GM23338 (cell line): ENCODE results near the gene FAM174C. TPM values are rescaled to one million over a fixed set of nuclear protein-coding genes. Genes with fewer than 3 reads are reported as not detected.
A peak's percentile ranks its signal among the peaks of the same experiment; 100 is the strongest.

Experiments used
- ATAC-seq: fragments of 200-7000 bp; cut with Tn5 transposase; 3 replicates; pipeline ENCODE4 v1.9.1; 2020
- DNase-seq: peaks from one replicate; pipeline ENCODE4 v3.0.0-alpha.2; 2015; ENCODE audit warnings: low spot score
- H2AFZ ChIP-seq: fragments of 200-600 bp; sonication (generic); 2 replicates; pipeline ENCODE4 v1.8.0; 2016; ENCODE audit warnings: antibody characterized with exemption, mild to moderate bottlenecking, moderate library complexity
- H3F3A ChIP-seq: fragments of 200-600 bp; sonication (generic); replicated peaks from 2 replicates; pipeline ENCODE4 v1.8.0; 2017; ENCODE audit warnings: antibody characterized with exemption, mixed run types, low read depth
- H3K27ac ChIP-seq: fragments of 200-600 bp; sonication (generic); 2 replicates; pipeline ENCODE4 v1.6.1; 2016; ENCODE audit warnings: low read depth
- H3K27me3 ChIP-seq: fragments of 200-600 bp; sonication (generic); 2 replicates; pipeline ENCODE4 v1.8.0; 2016; ENCODE audit warnings: mild to moderate bottlenecking, mixed run types, moderate library complexity; ENCODE audit not compliant: insufficient read depth
- H3K36me3 ChIP-seq: fragments of 200-600 bp; sonication (generic); 2 replicates; pipeline ENCODE4 v1.8.0; 2016; ENCODE audit warnings: mild to moderate bottlenecking; ENCODE audit not compliant: insufficient read depth
- H3K4me1 ChIP-seq: fragments of 200-600 bp; sonication (generic); 2 replicates; pipeline ENCODE4 v1.8.0; 2016; ENCODE audit warnings: mild to moderate bottlenecking, moderate library complexity; ENCODE audit not compliant: insufficient read depth
- H3K4me2 ChIP-seq: fragments of 200-600 bp; sonication (generic); 2 replicates; pipeline ENCODE4 v1.7.1; 2017; ENCODE audit warnings: mixed run types
- H3K4me3 ChIP-seq: fragments of 200-600 bp; sonication (generic); 2 replicates; pipeline ENCODE4 v1.6.1; 2016; ENCODE audit warnings: mixed run types
- H3K79me2 ChIP-seq: fragments of 200-600 bp; sonication (generic); replicated peaks from 2 replicates; pipeline ENCODE4 v1.8.0; 2017; ENCODE audit warnings: mild to moderate bottlenecking; ENCODE audit not compliant: insufficient read depth
- H3K9me2 ChIP-seq: fragments of 200-600 bp; sonication (generic); 2 replicates; pipeline ENCODE4 v1.8.0; 2017; ENCODE audit not compliant: insufficient read depth
- H4K20me1 ChIP-seq: fragments of 200-600 bp; sonication (generic); replicated peaks from 2 replicates; pipeline ENCODE4 v1.8.0; 2017; ENCODE audit warnings: mild to moderate bottlenecking; ENCODE audit not compliant: insufficient read depth
- H3K27ac Mint-ChIP-seq: 2 replicates; pipeline ENCODE4 v1.8.0; 2020; ENCODE audit warnings: inconsistent platforms, mild to moderate bottlenecking, moderate library complexity, mixed read lengths
- H3K27me3 Mint-ChIP-seq: 3 replicates; pipeline ENCODE4 v1.8.0; 2022; ENCODE audit warnings: low read depth, mild to moderate bottlenecking, moderate library complexity, mixed read lengths, inconsistent platforms; ENCODE audit not compliant: insufficient read depth, poor library complexity
- H3K36me3 Mint-ChIP-seq: 3 replicates; pipeline ENCODE4 v1.8.0; 2021; ENCODE audit warnings: low read depth, mild to moderate bottlenecking, inconsistent platforms, moderate library complexity, mixed read lengths
- H3K4me1 Mint-ChIP-seq: 3 replicates; pipeline ENCODE4 v1.8.0; 2020; ENCODE audit warnings: mild to moderate bottlenecking, inconsistent platforms, mixed read lengths
- H3K4me3 Mint-ChIP-seq: 3 replicates; pipeline ENCODE4 v1.8.0; 2021; ENCODE audit warnings: moderate library complexity, mild to moderate bottlenecking, inconsistent platforms, mixed read lengths
- H3K9me3 Mint-ChIP-seq: 3 replicates; pipeline ENCODE4 v1.8.0; 2020; ENCODE audit warnings: moderate library complexity, mild to moderate bottlenecking, inconsistent platforms, mixed read lengths
- CREB1 ChIP-seq: fragments of 250-450 bp; sonication (Bioruptor Pico); IDR thresholded peaks from 2 replicates; pipeline ENCODE4 v1.5.0; 2020; ENCODE audit warnings: low read depth, mild to moderate bottlenecking, moderate library complexity
- EZH2phosphoT487 ChIP-seq: fragments of 200-600 bp; sonication (generic); IDR thresholded peaks from one replicate; pipeline ENCODE4 v1.8.1; 2018; ENCODE audit warnings: antibody characterized with exemption; ENCODE audit not compliant: unreplicated experiment
- JUNB ChIP-seq: IDR thresholded peaks from one replicate; pipeline ENCODE4 v1.6.1; 2016; ENCODE audit warnings: antibody characterized with exemption; ENCODE audit not compliant: unreplicated experiment
- NANOG ChIP-seq: IDR thresholded peaks from 2 replicates; pipeline ENCODE4 v1.6.1; 2016; ENCODE audit warnings: antibody characterized with exemption, borderline replicate concordance
- STAT1 ChIP-seq: IDR thresholded peaks from one replicate; pipeline ENCODE4 v1.6.1; 2016; ENCODE audit warnings: antibody characterized with exemption; ENCODE audit not compliant: unreplicated experiment
- ZNF114 ChIP-seq: fragments of 250-450 bp; sonication (Bioruptor Pico); IDR thresholded peaks from 2 replicates; pipeline ENCODE4 v1.5.0; 2020; ENCODE audit warnings: mild to moderate bottlenecking, moderate library complexity
- ZNF331 ChIP-seq: fragments of 250-450 bp; sonication (Bioruptor Pico); IDR thresholded peaks from 2 replicates; pipeline ENCODE4 v1.5.0; 2020; ENCODE audit warnings: low read depth, mild to moderate bottlenecking, moderate library complexity
- polyA plus RNA-seq: library from polyadenylated mRNA; unstranded; fragments of >200 nt; fragmentation: Nextera tagmentation; extraction: Ambion mirVana; gene quantifications from 2 replicates; pipeline ENCODE4 v1.2.1, GENCODE V29; 2016
- total RNA-seq: library from RNA; depleted of rRNA; stranded (reverse); fragments of >200 nt; shearing (Covaris generic); gene quantifications from 2 replicates; pipeline ENCODE4 v1.2.3, GENCODE V29; 2014
- TF ChIP-seq, protein P1 (sequence below): IDR thresholded peaks from 2 replicates; pipeline ENCODE4 v1.6.1; 2016; ENCODE audit warnings: antibody characterized with exemption
- TF ChIP-seq, protein P2 (sequence below), 2 experiments: fragments of 200-600 bp in 1 of 2; sonication (generic) in 1 of 2; conservative IDR thresholded peaks; 2 replicates each; pipeline versions ENCODE4 v1.5.1 to v1.6.1; 2016 to 2017; ENCODE audit warnings: antibody characterized with exemption in 2 of 2, low read depth in 2 of 2, mild to moderate bottlenecking in 2 of 2, moderate library complexity in 1 of 2
- TF ChIP-seq, protein P3 (sequence below): fragments of 250-450 bp; sonication (Bioruptor Pico); IDR thresholded peaks from 2 replicates; pipeline ENCODE4 v1.5.0; 2020; ENCODE audit warnings: mild to moderate bottlenecking, moderate library complexity
- TF ChIP-seq, protein P4 (sequence below): IDR thresholded peaks from one replicate; pipeline ENCODE4 v1.6.1; 2018; ENCODE audit warnings: antibody characterized with exemption; ENCODE audit not compliant: unreplicated experiment

FAM174C gene
- total and polyA plus RNA-seq, 2 experiments from 2014 or later, result 60.4 to 68.0 TPM

DNA sequence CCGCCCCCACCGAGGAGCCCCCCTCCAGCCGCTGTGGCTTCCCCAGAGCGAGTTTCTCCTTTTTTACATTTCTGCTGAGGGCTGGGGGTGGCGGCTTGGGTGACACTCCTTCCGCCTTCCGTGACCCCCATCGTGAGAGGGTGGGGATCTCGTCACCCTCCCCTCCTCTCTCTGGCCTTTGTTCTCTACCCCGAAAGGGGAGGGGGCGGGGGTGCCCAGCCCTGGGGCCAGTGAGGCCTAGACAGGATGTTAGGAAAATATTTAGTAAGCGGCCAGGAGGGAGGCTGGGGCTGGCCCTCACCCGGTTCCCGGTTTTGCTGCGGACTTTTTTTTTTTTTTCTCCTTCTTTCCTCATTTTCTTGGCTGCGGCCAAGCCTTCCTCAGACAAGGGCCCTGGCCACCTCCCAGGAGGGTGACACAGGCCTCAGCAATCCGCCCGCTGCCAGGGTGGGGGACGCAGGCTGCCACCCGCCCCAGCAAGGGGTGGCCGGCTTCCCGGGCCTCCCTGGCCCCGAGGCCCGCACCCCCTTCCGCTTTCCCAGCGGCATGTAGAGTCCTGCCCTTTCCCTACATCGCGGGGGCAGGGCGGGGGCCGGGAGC is 23.0 kb upstream of the FAM174C start:
- Mint-ChIP-seq H3K4me1 (peaks cover 18% of the 10 kb centered on the region), H3K27me3 (peaks cover 24% of the 10 kb centered on the region), H3K36me3 (peaks cover 57% of the 10 kb centered on the region), H3K9me3 (no peaks in the 10 kb centered on the region; the same call in 1 of the 3 replicates), H3K4me3 (peak overlapping the region; percentile 88; the same call in 2 of the 3 replicates), H3K27ac (peak overlapping the region; percentile 59; the same call in 1 of the 2 replicates)
- no peak for ATAC-seq
- Histone ChIP-seq H3K79me2 (peaks cover 42% of the 10 kb centered on the region), H3K4me1 (peaks cover 1% of the 10 kb centered on the region; the same call in 1 of the 2 replicates), H3K4me2 (peak overlapping the region; percentile 91; the same call in 1 of the 2 replicates), H3K27ac (peak overlapping the region; percentile 84), H2AFZ (no peak overlapping the region), H3K9me2 (no peaks in the 10 kb centered on the region), H3K4me3 (peak overlapping the region; percentile 94), H3F3A (peaks cover 33% of the 10 kb centered on the region), H3K27me3 (no peaks in the 10 kb centered on the region), H4K20me1 (peaks cover 23% of the 10 kb centered on the region), H3K36me3 (peaks cover 19% of the 10 kb centered on the region)
- DNase-seq, result no peak
- TF ChIP-seq CREB1 (CRISPR knock-in tag), result no peak
- TF ChIP-seq, protein P1, sequence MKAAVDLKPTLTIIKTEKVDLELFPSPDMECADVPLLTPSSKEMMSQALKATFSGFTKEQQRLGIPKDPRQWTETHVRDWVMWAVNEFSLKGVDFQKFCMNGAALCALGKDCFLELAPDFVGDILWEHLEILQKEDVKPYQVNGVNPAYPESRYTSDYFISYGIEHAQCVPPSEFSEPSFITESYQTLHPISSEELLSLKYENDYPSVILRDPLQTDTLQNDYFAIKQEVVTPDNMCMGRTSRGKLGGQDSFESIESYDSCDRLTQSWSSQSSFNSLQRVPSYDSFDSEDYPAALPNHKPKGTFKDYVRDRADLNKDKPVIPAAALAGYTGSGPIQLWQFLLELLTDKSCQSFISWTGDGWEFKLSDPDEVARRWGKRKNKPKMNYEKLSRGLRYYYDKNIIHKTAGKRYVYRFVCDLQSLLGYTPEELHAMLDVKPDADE, result no peak
- TF ChIP-seq, protein P2, sequence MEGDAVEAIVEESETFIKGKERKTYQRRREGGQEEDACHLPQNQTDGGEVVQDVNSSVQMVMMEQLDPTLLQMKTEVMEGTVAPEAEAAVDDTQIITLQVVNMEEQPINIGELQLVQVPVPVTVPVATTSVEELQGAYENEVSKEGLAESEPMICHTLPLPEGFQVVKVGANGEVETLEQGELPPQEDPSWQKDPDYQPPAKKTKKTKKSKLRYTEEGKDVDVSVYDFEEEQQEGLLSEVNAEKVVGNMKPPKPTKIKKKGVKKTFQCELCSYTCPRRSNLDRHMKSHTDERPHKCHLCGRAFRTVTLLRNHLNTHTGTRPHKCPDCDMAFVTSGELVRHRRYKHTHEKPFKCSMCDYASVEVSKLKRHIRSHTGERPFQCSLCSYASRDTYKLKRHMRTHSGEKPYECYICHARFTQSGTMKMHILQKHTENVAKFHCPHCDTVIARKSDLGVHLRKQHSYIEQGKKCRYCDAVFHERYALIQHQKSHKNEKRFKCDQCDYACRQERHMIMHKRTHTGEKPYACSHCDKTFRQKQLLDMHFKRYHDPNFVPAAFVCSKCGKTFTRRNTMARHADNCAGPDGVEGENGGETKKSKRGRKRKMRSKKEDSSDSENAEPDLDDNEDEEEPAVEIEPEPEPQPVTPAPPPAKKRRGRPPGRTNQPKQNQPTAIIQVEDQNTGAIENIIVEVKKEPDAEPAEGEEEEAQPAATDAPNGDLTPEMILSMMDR (conservative IDR thresholded peaks at IDR 0.05; ENCODE audit: low read depth in 2 of 2), result no peak
- no peak for TF ChIP-seq NANOG
- no peak for TF ChIP-seq JUNB
- no peak for TF ChIP-seq EZH2phosphoT487
- TF ChIP-seq ZNF114 (CRISPR knock-in tag), result no peak
- no peak for TF ChIP-seq ZNF331 (CRISPR knock-in tag)
- TF ChIP-seq STAT1, result no peak
- TF ChIP-seq, protein P3, sequence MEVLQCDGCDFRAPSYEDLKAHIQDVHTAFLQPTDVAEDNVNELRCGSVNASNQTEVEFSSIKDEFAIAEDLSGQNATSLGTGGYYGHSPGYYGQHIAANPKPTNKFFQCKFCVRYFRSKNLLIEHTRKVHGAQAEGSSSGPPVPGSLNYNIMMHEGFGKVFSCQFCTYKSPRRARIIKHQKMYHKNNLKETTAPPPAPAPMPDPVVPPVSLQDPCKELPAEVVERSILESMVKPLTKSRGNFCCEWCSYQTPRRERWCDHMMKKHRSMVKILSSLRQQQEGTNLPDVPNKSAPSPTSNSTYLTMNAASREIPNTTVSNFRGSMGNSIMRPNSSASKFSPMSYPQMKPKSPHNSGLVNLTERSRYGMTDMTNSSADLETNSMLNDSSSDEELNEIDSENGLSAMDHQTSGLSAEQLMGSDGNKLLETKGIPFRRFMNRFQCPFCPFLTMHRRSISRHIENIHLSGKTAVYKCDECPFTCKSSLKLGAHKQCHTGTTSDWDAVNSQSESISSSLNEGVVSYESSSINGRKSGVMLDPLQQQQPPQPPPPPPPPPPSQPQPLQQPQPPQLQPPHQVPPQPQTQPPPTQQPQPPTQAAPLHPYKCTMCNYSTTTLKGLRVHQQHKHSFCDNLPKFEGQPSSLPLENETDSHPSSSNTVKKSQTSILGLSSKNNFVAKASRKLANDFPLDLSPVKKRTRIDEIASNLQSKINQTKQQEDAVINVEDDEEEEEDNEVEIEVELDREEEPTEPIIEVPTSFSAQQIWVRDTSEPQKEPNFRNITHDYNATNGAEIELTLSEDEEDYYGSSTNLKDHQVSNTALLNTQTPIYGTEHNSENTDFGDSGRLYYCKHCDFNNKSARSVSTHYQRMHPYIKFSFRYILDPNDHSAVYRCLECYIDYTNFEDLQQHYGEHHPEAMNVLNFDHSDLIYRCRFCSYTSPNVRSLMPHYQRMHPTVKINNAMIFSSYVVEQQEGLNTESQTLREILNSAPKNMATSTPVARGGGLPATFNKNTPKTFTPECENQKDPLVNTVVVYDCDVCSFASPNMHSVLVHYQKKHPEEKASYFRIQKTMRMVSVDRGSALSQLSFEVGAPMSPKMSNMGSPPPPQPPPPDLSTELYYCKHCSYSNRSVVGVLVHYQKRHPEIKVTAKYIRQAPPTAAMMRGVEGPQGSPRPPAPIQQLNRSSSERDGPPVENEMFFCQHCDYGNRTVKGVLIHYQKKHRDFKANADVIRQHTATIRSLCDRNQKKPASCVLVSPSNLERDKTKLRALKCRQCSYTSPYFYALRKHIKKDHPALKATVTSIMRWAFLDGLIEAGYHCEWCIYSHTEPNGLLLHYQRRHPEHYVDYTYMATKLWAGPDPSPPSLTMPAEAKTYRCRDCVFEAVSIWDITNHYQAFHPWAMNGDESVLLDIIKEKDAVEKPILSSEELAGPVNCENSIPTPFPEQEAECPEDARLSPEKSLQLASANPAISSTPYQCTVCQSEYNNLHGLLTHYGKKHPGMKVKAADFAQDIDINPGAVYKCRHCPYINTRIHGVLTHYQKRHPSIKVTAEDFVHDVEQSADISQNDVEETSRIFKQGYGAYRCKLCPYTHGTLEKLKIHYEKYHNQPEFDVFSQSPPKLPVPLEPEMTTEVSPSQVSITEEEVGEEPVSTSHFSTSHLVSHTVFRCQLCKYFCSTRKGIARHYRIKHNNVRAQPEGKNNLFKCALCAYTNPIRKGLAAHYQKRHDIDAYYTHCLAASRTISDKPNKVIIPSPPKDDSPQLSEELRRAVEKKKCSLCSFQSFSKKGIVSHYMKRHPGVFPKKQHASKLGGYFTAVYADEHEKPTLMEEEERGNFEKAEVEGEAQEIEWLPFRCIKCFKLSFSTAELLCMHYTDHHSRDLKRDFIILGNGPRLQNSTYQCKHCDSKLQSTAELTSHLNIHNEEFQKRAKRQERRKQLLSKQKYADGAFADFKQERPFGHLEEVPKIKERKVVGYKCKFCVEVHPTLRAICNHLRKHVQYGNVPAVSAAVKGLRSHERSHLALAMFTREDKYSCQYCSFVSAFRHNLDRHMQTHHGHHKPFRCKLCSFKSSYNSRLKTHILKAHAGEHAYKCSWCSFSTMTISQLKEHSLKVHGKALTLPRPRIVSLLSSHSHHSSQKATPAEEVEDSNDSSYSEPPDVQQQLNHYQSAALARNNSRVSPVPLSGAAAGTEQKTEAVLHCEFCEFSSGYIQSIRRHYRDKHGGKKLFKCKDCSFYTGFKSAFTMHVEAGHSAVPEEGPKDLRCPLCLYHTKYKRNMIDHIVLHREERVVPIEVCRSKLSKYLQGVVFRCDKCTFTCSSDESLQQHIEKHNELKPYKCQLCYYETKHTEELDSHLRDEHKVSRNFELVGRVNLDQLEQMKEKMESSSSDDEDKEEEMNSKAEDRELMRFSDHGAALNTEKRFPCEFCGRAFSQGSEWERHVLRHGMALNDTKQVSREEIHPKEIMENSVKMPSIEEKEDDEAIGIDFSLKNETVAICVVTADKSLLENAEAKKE (CRISPR knock-in tag), result no peak
- TF ChIP-seq, protein P4, sequence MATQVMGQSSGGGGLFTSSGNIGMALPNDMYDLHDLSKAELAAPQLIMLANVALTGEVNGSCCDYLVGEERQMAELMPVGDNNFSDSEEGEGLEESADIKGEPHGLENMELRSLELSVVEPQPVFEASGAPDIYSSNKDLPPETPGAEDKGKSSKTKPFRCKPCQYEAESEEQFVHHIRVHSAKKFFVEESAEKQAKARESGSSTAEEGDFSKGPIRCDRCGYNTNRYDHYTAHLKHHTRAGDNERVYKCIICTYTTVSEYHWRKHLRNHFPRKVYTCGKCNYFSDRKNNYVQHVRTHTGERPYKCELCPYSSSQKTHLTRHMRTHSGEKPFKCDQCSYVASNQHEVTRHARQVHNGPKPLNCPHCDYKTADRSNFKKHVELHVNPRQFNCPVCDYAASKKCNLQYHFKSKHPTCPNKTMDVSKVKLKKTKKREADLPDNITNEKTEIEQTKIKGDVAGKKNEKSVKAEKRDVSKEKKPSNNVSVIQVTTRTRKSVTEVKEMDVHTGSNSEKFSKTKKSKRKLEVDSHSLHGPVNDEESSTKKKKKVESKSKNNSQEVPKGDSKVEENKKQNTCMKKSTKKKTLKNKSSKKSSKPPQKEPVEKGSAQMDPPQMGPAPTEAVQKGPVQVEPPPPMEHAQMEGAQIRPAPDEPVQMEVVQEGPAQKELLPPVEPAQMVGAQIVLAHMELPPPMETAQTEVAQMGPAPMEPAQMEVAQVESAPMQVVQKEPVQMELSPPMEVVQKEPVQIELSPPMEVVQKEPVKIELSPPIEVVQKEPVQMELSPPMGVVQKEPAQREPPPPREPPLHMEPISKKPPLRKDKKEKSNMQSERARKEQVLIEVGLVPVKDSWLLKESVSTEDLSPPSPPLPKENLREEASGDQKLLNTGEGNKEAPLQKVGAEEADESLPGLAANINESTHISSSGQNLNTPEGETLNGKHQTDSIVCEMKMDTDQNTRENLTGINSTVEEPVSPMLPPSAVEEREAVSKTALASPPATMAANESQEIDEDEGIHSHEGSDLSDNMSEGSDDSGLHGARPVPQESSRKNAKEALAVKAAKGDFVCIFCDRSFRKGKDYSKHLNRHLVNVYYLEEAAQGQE, result no peak
